Liver (tissue), 9 donors: Measurements from ENCODE around the gene TBC1D14. TPM values are rescaled to one million over a fixed set of nuclear protein-coding genes. Genes with fewer than 3 reads are reported as not detected.

Experiments
- DNase-seq: peaks from one replicate; pipeline ENCODE4 v3.0.0-alpha.2; 2017; ENCODE audit warnings: low spot score
- H3K27ac ChIP-seq, 2 donors: one replicate each; pipeline ENCODE4 v1.7.0; 2013; ENCODE audit warnings: inconsistent platforms in 2 of 2, low read length in 2 of 2, control low read depth in 1 of 2, low read depth in 1 of 2, mild to moderate bottlenecking in 1 of 2
- H3K27me3 ChIP-seq, 4 donors: one replicate each; pipeline versions ENCODE4 v1.6.1 to v1.7.0; 2013; ENCODE audit warnings: low read length in 3 of 4, inconsistent platforms in 1 of 4, mild to moderate bottlenecking in 1 of 4, moderate library complexity in 1 of 4; ENCODE audit not compliant: control insufficient read depth in 4 of 4, insufficient read depth in 4 of 4
- H3K36me3 ChIP-seq, 4 donors: one replicate each; pipeline versions ENCODE4 v1.6.1 to v1.7.0; 2013; ENCODE audit warnings: low read length in 3 of 4, mild to moderate bottlenecking in 3 of 4, low read depth in 1 of 4, moderate library complexity in 1 of 4; ENCODE audit not compliant: control insufficient read depth in 4 of 4, insufficient read depth in 3 of 4
- H3K4me1 ChIP-seq, 4 donors: one replicate each; pipeline versions ENCODE4 v1.6.1 to v1.7.0; 2013; ENCODE audit warnings: low read length in 3 of 4, mild to moderate bottlenecking in 3 of 4, moderate library complexity in 1 of 4; ENCODE audit not compliant: control insufficient read depth in 4 of 4, insufficient read depth in 4 of 4
- H3K4me3 ChIP-seq, 3 donors: one replicate each; pipeline versions ENCODE4 v1.6.1 to v1.7.0; 2013; ENCODE audit warnings: low read length in 3 of 3, control low read depth in 1 of 3, low read depth in 1 of 3, mild to moderate bottlenecking in 1 of 3
- H3K9ac ChIP-seq, 2 donors: one replicate each; pipeline ENCODE4 v1.7.0; 2013; ENCODE audit warnings: low read length in 2 of 2, mild to moderate bottlenecking in 2 of 2, moderate library complexity in 2 of 2, control low read depth in 1 of 2, low read depth in 1 of 2
- H3K9me3 ChIP-seq, 4 donors: one replicate each; pipeline versions ENCODE4 v1.6.1 to v1.7.0; 2013; ENCODE audit warnings: low read length in 3 of 4; ENCODE audit not compliant: control insufficient read depth in 4 of 4
- CTCF ChIP-seq: fragments of 150-350 bp; IDR thresholded peaks from 2 replicates; pipeline ENCODE4 v1.5.1; 2017; ENCODE audit warnings: improper control_type of control experiment, low read depth, low read length; ENCODE audit not compliant: missing input control
- EGR1 ChIP-seq, 2 donors: IDR thresholded peaks; 2 replicates each; pipeline ENCODE4 v1.6.1; 2016 to 2018; ENCODE audit warnings: antibody characterized with exemption in 2 of 2, low read depth in 2 of 2
- FOXA1 ChIP-seq: IDR thresholded peaks from 2 replicates; pipeline ENCODE4 v1.6.1; 2016; ENCODE audit warnings: antibody characterized with exemption
- FOXA2 ChIP-seq: IDR thresholded peaks from 2 replicates; pipeline ENCODE4 v1.6.1; 2016; ENCODE audit warnings: antibody characterized with exemption
- HNF4A ChIP-seq, 2 donors: conservative IDR thresholded peaks; 2 replicates each; pipeline ENCODE4 v1.6.1; 2016; ENCODE audit warnings: antibody characterized with exemption in 2 of 2, mild to moderate bottlenecking in 2 of 2
- HNF4G ChIP-seq: IDR thresholded peaks from 2 replicates; pipeline ENCODE4 v1.6.1; 2016; ENCODE audit warnings: antibody characterized with exemption
- JUND ChIP-seq, 2 donors: IDR thresholded peaks; 2 replicates each; pipeline ENCODE4 v1.6.1; 2016; ENCODE audit warnings: antibody characterized with exemption in 2 of 2
- MAX ChIP-seq: IDR thresholded peaks from 2 replicates; pipeline ENCODE4 v1.6.1; 2016; ENCODE audit warnings: antibody characterized with exemption
- NR2F2 ChIP-seq: IDR thresholded peaks from 2 replicates; pipeline ENCODE4 v1.6.1; 2016; ENCODE audit warnings: antibody characterized with exemption
- RAD21 ChIP-seq, 2 donors: IDR thresholded peaks; 2 replicates each; pipeline ENCODE4 v1.6.1; 2016; ENCODE audit warnings: antibody characterized with exemption in 2 of 2, mild to moderate bottlenecking in 2 of 2
- REST ChIP-seq: IDR thresholded peaks from 2 replicates; pipeline ENCODE4 v1.6.1; 2016; ENCODE audit warnings: antibody characterized with exemption, mild to moderate bottlenecking
- RXRA ChIP-seq, 2 donors: IDR thresholded peaks; 2 replicates each; pipeline ENCODE4 v1.6.1; 2017 to 2018; ENCODE audit warnings: antibody characterized with exemption in 2 of 2, mild to moderate bottlenecking in 1 of 2
- SP1 ChIP-seq: IDR thresholded peaks from 2 replicates; pipeline ENCODE4 v1.6.1; 2018; ENCODE audit warnings: antibody characterized with exemption, mild to moderate bottlenecking
- TAF1 ChIP-seq: conservative IDR thresholded peaks from 2 replicates; pipeline ENCODE4 v1.6.1; 2016; ENCODE audit warnings: antibody characterized with exemption, mild to moderate bottlenecking
- YY1 ChIP-seq: IDR thresholded peaks from 2 replicates; pipeline ENCODE4 v1.6.1; 2016; ENCODE audit warnings: antibody characterized with exemption, mild to moderate bottlenecking
- ZBTB33 ChIP-seq: IDR thresholded peaks from 2 replicates; pipeline ENCODE4 v1.6.1; 2016; ENCODE audit warnings: antibody characterized with exemption
- WGBS: extraction: QIAGEN DNeasy Blood & Tissue Kit; methylation state at CpG from one replicate; pipeline ENCODE4 v1.1.7; 2013; 5-methylcytosine and 5-hydroxymethylcytosine counted together
- polyA plus RNA-seq, 2 donors: library from polyadenylated mRNA; stranded (reverse) in 1 of 2; unstranded in 1 of 2; fragments of 200-250 nt in 1 of 2; fragments of >200 nt in 1 of 2; fragmentation: Nextera tagmentation in 1 of 2; extraction: Ambion mirVana in 1 of 2; gene quantifications; one replicate each; pipeline versions ENCODE4 v1.2.1 to v1.2.3, GENCODE V29; 2013 to 2015
- total RNA-seq, 2 donors: library from RNA; depleted of rRNA; stranded (reverse); fragments of >200 nt; gene quantifications; one replicate each; pipeline ENCODE4 v1.2.3, GENCODE V29; 2014
- donor health status: healthy.
- donor health status: healthy.
- donor health status: healthy.
- donor health status: healthy.
- donor health status: healthy.

Gene TBC1D14
- total and polyA plus RNA-seq, 4 donors: 10.0 to 45.2 (median 22.7) TPM

GRCh38 chr4:6943885-6944225 lies 34.2 kb downstream of the TBC1D14 start:
- no peak for DNase-seq
- no peaks in the 10 kb centered on the region for H3K27me3 ChIP-seq
- peak overlapping the region; percentile 21 to 83 for H3K27ac ChIP-seq
- 82% methylated on average over 16 of the region's 16 CpGs for WGBS
- peaks cover 10 to 47% (median 26%) of the 10 kb centered on the region in 4 donors for H3K4me1 ChIP-seq
- no peaks in the 10 kb centered on the region for H3K9me3 ChIP-seq
- no peak overlapping the region for H3K9ac ChIP-seq
- no peak overlapping the region for H3K4me3 ChIP-seq
- no peaks in the 10 kb centered on the region for H3K36me3 ChIP-seq
- no peak for TF ChIP-seq RAD21 (IDR thresholded peaks at IDR 0.05)
- TF ChIP-seq FOXA1: no peak
- TF ChIP-seq FOXA2: no peak
- TF ChIP-seq REST: no peak
- TF ChIP-seq HNF4A (conservative IDR thresholded peaks at IDR 0.05): no peak
- TF ChIP-seq TAF1: no peak
- no peak for TF ChIP-seq ZBTB33
- no peak for TF ChIP-seq HNF4G
- no peak for TF ChIP-seq CTCF
- TF ChIP-seq MAX: no peak
- TF ChIP-seq SP1: no peak

GRCh38 chr4:6944301-6945051 lies 34.9 kb downstream of the TBC1D14 start:
- H3K9me3 ChIP-seq: no peaks in the 10 kb centered on the region
- WGBS: 69% methylated on average over 20 of the region's 20 CpGs
- no peak for DNase-seq
- TF ChIP-seq RAD21 (IDR thresholded peaks at IDR 0.05) (no peak), NR2F2 (no peak), EGR1 (IDR thresholded peaks at IDR 0.05; ENCODE audit: low read depth in 2 of 2) (no peak), YY1 (no peak), FOXA1 (no peak), SP1 (no peak), HNF4A (conservative IDR thresholded peaks at IDR 0.05) (no peak), CTCF (no peak), TAF1 (no peak), RXRA (IDR thresholded peaks at IDR 0.05) (no peak), ZBTB33 (no peak), JUND (IDR thresholded peaks at IDR 0.05) (no peak), MAX (no peak)
- no peaks in the 10 kb centered on the region for H3K36me3 ChIP-seq
- H3K9ac ChIP-seq: no peak overlapping the region
- no peak overlapping the region for H3K4me3 ChIP-seq
- peak overlapping the region in 1 of 2 donors; percentile 11 for H3K27ac ChIP-seq
- no peaks in the 10 kb centered on the region for H3K27me3 ChIP-seq
- peaks cover 10 to 46% (median 26%) of the 10 kb centered on the region in 4 donors for H3K4me1 ChIP-seq
